ENCODE results near the gene NUCB1. TPM values are rescaled to one million over a fixed set of nuclear protein-coding genes. Genes with fewer than 3 reads are reported as not detected.

NUCB1 gene
- total RNA-seq, 1 experiment from 2014 or later, result 125 TPM

GRCh38 chr19:48966541-48967345, 66.6 kb downstream of the NUCB1 start:
- Histone ChIP-seq H2BK12ac (ENCODE audit: insufficient read length, low read depth, low read length) (no peak overlapping the region), H3K27me3 (ENCODE audit: insufficient read depth, low read length) (no peaks in the 10 kb centered on the region), H3K27ac (ENCODE audit: insufficient read length, low read depth, low read length) (no peak overlapping the region), H4K20me1 (ENCODE audit: control insufficient read depth, insufficient read depth, insufficient read length) (peaks cover 3% of the 10 kb centered on the region), H3K23me2 (ENCODE audit: insufficient read length, low read depth, low read length, poor library complexity, severe bottlenecking) (peaks cover 14% of the 10 kb centered on the region), H3K9me3 (ENCODE audit: control insufficient read depth, low read depth, low read length) (no peaks in the 10 kb centered on the region), H3K23ac (ENCODE audit: insufficient read length, low read depth, low read length) (no peak overlapping the region), H2BK15ac (ENCODE audit: low read depth, low read length) (no peak overlapping the region), H2AFZ (ENCODE audit: low read length) (no peak overlapping the region), H3K4me1 (ENCODE audit: insufficient read depth, low read length) (no peaks in the 10 kb centered on the region; the same call in 1 of the 2 replicates), H3K4me2 (ENCODE audit: insufficient read depth, insufficient read length, low read length) (peak overlapping the region; percentile 82), H3K79me2 (ENCODE audit: insufficient read depth, low read length) (no peaks in the 10 kb centered on the region), H4K5ac (ENCODE audit: insufficient read length, low read depth, low read length) (no peak overlapping the region), H2AK5ac (ENCODE audit: insufficient read length, low read length) (no peak overlapping the region), H2BK120ac (ENCODE audit: low read depth, low read length, poor library complexity, severe bottlenecking) (no peak overlapping the region), H3K14ac (ENCODE audit: insufficient read depth, low read length) (no peak overlapping the region), H3K18ac (ENCODE audit: insufficient read length, low read depth, low read length) (no peak overlapping the region), H3K79me1 (ENCODE audit: insufficient read depth, low read depth, low read length, poor library complexity, severe bottlenecking) (no peaks in the 10 kb centered on the region), H2BK20ac (ENCODE audit: low read depth, low read length, poor library complexity, severe bottlenecking) (no peak overlapping the region), H3K56ac (ENCODE audit: insufficient read length, low read depth, low read length) (no peak overlapping the region), H4K91ac (ENCODE audit: insufficient read length, low read depth, low read length) (no peak overlapping the region), H3K4ac (ENCODE audit: low read depth, low read length) (no peak overlapping the region), H2BK5ac (ENCODE audit: insufficient read length, low read length) (no peak overlapping the region), H3T11ph (ENCODE audit: low read length) (no peak overlapping the region), H4K8ac (replicated peaks; ENCODE audit: insufficient read length, low read depth, low read length) (no peak overlapping the region), H3K9ac (ENCODE audit: extremely low read depth, insufficient read length, low read length) (no peak overlapping the region)
- Mint-ChIP-seq H3K27ac (peak overlapping the region; percentile 15 to 98 (median 96); a peak in 5 of 7 replicates), H3K4me1 (peaks cover 34 to 57% of the 10 kb centered on the region in 2 experiments), H3K4me3 (peak overlapping the region; percentile 96 to 98), H3K27me3 (ENCODE audit: low read depth) (peaks cover 2% of the 10 kb centered on the region; the same call in 1 of the 2 replicates), H3K36me3 (ENCODE audit: insufficient read depth in 1 of 3, low read depth in 3 of 3) (peaks cover 33 to 53% (median 47%) of the 10 kb centered on the region in 3 experiments; a peak in 6 of 7 replicates), H3K9me3 (peaks cover 0 to 5% of the 10 kb centered on the region in 2 experiments; a peak in 1 of 5 replicates)
- WGBS (ENCODE audit: extremely low coverage, insufficient read length, low lambda C conversion rate), result no CpG with 5 or more reads among the region's 10 CpGs
- DNase-seq, result no peak
- TF ChIP-seq, protein P1, sequence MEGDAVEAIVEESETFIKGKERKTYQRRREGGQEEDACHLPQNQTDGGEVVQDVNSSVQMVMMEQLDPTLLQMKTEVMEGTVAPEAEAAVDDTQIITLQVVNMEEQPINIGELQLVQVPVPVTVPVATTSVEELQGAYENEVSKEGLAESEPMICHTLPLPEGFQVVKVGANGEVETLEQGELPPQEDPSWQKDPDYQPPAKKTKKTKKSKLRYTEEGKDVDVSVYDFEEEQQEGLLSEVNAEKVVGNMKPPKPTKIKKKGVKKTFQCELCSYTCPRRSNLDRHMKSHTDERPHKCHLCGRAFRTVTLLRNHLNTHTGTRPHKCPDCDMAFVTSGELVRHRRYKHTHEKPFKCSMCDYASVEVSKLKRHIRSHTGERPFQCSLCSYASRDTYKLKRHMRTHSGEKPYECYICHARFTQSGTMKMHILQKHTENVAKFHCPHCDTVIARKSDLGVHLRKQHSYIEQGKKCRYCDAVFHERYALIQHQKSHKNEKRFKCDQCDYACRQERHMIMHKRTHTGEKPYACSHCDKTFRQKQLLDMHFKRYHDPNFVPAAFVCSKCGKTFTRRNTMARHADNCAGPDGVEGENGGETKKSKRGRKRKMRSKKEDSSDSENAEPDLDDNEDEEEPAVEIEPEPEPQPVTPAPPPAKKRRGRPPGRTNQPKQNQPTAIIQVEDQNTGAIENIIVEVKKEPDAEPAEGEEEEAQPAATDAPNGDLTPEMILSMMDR (conservative IDR thresholded peaks at IDR 0.05), result no peak

Data from H9 (cell line).